RWPE2 (cell line): ENCODE measurements around the gene ZNF790.

Experiments used
- ATAC-seq: fragments of 200-7000 bp; cut with Tn5 transposase; 3 replicates; pipeline ENCODE4 v1.9.1; 2021; ENCODE audit warnings: low read depth
- DNase-seq: peaks from one replicate; pipeline ENCODE4 v3.0.0-alpha.2; 2020; ENCODE audit warnings: low spot score
- H3K27ac ChIP-seq: fragments of 450-650 bp; 2 replicates; pipeline ENCODE4 v1.5.1; 2017; ENCODE audit warnings: mild to moderate bottlenecking; ENCODE audit not compliant: poor library complexity, severe bottlenecking
- H3K27me3 ChIP-seq: fragments of 250-450 bp; sonication (Bioruptor Pico); 2 replicates; pipeline ENCODE4 v1.5.1; 2021; ENCODE audit warnings: mild to moderate bottlenecking, moderate library complexity; ENCODE audit not compliant: insufficient read depth, poor library complexity, severe bottlenecking
- H3K36me3 ChIP-seq: fragments of 250-450 bp; sonication (Bioruptor Pico); 2 replicates; pipeline ENCODE4 v1.5.1; 2020; ENCODE audit warnings: low read depth, mild to moderate bottlenecking, moderate library complexity
- H3K4me1 ChIP-seq: fragments of 250-450 bp; sonication (Bioruptor Pico); 2 replicates; pipeline ENCODE4 v1.5.1; 2021; ENCODE audit warnings: mild to moderate bottlenecking, moderate library complexity; ENCODE audit not compliant: insufficient read depth, poor library complexity, severe bottlenecking
- H3K4me3 ChIP-seq: fragments of 250-450 bp; sonication (Bioruptor Pico); 2 replicates; pipeline ENCODE4 v1.5.1; 2021; ENCODE audit warnings: mild to moderate bottlenecking, moderate library complexity; ENCODE audit not compliant: severe bottlenecking
- H3K9me3 ChIP-seq: fragments of 250-450 bp; sonication (Bioruptor Pico); 2 replicates; pipeline ENCODE4 v1.5.1; 2021; ENCODE audit warnings: mild to moderate bottlenecking, moderate library complexity; ENCODE audit not compliant: severe bottlenecking
- TF ChIP-seq, protein P1 (sequence below): fragments of 450-650 bp; IDR thresholded peaks from one replicate; pipeline ENCODE4 v1.5.1; 2017; ENCODE audit warnings: mild to moderate bottlenecking, moderate library complexity; ENCODE audit not compliant: poor library complexity, severe bottlenecking

ZNF790 gene

DNA sequence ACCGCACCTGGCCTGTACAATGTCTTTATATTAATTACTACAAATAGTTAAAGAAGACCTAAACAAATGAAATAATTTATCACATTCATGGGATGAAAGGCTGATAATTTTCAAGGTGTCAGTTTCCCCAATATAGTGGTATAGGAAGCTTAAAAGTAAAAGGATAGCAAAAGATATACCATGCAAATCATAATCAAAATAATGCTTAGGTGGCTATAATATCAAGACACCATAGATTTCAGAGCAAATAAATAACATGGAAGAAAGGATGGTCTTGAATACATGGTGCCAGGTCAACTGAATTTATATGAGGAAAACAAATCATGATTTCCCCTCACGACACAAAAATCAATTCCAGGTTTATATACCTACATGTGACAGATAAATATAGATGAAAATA is 4.8 kb downstream of the ZNF790 start:
- no peak overlapping the region for H3K4me3 ChIP-seq
- DNase-seq (no peak), ATAC-seq (no peak)
- peaks cover 28% of the 10 kb centered on the region for H3K9me3 ChIP-seq
- no peaks in the 10 kb centered on the region for H3K4me1 ChIP-seq
- peaks cover 31% of the 10 kb centered on the region for H3K36me3 ChIP-seq
- no peaks in the 10 kb centered on the region for H3K27me3 ChIP-seq
- TF ChIP-seq, protein P1, sequence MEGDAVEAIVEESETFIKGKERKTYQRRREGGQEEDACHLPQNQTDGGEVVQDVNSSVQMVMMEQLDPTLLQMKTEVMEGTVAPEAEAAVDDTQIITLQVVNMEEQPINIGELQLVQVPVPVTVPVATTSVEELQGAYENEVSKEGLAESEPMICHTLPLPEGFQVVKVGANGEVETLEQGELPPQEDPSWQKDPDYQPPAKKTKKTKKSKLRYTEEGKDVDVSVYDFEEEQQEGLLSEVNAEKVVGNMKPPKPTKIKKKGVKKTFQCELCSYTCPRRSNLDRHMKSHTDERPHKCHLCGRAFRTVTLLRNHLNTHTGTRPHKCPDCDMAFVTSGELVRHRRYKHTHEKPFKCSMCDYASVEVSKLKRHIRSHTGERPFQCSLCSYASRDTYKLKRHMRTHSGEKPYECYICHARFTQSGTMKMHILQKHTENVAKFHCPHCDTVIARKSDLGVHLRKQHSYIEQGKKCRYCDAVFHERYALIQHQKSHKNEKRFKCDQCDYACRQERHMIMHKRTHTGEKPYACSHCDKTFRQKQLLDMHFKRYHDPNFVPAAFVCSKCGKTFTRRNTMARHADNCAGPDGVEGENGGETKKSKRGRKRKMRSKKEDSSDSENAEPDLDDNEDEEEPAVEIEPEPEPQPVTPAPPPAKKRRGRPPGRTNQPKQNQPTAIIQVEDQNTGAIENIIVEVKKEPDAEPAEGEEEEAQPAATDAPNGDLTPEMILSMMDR, result no peak
- no peak overlapping the region for H3K27ac ChIP-seq

DNA sequence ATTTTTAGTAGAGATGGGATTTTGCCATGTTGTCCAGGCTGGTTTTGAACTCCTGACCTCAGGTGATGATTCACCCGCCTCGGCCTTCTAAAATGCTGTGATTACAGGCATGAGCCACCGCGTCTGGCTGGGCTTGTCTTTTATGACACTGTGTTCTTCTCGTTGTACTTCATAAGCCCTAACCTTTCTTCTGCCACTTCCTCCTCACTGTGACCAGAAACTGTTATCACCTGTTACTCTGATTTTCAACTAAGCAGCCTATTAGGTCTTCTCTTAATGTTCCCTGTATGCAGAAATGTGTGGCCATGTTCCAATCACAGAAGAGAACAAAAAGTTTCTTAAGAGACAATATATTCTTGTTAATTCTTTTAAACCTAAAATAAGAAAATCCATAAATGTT is 16.4 kb downstream of the ZNF790 start:
- no peaks in the 10 kb centered on the region for H3K27me3 ChIP-seq
- DNase-seq (no peak), ATAC-seq (no peak)
- no peak overlapping the region for H3K4me3 ChIP-seq
- H3K4me1 ChIP-seq, result no peaks in the 10 kb centered on the region
- H3K9me3 ChIP-seq, result peaks cover 40% of the 10 kb centered on the region
- no peak overlapping the region for H3K27ac ChIP-seq
- TF ChIP-seq, protein P1, result no peak
- peaks cover 67% of the 10 kb centered on the region for H3K36me3 ChIP-seq

DNA sequence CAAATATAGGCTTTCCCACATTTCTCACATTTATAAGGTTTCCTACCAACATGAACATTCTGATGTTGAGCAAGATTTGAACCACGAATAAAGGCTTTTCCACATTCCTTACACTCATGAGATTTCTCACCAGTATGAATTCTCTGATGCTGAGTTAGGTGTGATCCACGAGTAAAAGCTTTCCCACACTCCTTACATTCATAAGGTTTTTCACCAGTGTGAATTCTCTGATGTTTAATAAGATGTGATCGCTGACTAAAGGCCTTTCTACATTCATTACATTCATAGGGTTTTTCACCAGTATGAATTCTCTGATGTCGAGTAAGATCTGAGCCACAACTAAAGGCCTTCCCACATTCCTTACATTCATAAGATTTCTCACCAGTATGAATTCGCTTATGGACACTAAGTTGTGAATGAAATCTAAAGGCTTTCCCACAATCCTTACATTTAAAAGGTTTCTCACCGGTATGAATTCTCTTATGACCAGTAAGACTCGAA is 19.0 kb downstream of the ZNF790 start:
- DNase-seq (no peak), ATAC-seq (no peak)
- H3K27ac ChIP-seq, result no peak overlapping the region
- peaks cover 56% of the 10 kb centered on the region for H3K9me3 ChIP-seq
- no peak overlapping the region for H3K4me3 ChIP-seq
- H3K36me3 ChIP-seq, result peaks cover 67% of the 10 kb centered on the region
- no peaks in the 10 kb centered on the region for H3K27me3 ChIP-seq
- TF ChIP-seq, protein P1, result no peak
- no peaks in the 10 kb centered on the region for H3K4me1 ChIP-seq

DNA sequence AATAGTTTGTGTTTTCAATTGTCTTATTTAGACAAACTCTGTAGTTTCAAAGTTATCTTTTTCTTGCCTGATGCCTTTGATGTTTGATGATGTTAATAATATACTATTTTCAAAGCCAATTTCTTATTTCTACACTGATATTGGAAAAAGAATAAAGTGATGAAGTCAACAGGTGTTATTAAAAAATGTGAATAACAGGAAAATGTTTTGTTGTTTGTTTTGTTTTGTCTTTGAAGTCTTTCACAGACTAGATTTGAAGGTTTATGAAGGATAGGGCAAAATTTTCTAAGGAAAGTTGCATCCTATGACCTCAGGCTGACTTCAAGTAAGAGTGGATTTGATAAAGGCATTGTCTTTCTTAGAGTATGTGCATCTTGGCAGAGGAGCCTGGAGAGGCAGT is 31.2 kb downstream of the ZNF790 start:
- DNase-seq (no peak), ATAC-seq (no peak)
- no peak overlapping the region for H3K27ac ChIP-seq
- H3K4me3 ChIP-seq, result no peak overlapping the region
- H3K27me3 ChIP-seq, result no peaks in the 10 kb centered on the region
- TF ChIP-seq, protein P1, result no peak
- no peaks in the 10 kb centered on the region for H3K4me1 ChIP-seq
- H3K9me3 ChIP-seq, result peaks cover 18% of the 10 kb centered on the region
- H3K36me3 ChIP-seq, result peaks cover 14% of the 10 kb centered on the region

DNA sequence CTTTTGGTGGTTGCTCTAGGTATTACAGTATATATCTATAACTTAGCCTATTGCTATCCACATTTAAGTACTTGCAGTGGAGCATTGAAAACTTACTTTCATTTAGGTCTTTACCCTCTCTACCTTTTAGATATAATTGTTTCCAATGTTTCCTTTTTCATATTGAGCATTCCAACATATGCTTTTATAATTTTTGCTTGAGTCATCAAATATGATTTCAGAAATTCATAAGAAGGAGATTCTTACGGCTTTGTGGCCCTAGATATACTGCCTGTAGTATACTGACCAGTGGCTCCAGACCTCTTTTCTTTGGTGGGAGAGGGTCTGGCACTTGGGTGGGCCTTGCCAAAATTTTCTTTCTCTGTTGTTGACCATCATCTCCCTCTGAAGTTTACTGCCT is 32.8 kb downstream of the ZNF790 start:
- ATAC-seq (no peak), DNase-seq (no peak)
- Histone ChIP-seq H3K9me3 (peaks cover 12% of the 10 kb centered on the region), H3K4me1 (no peaks in the 10 kb centered on the region), H3K4me3 (no peak overlapping the region), H3K27ac (no peak overlapping the region), H3K27me3 (no peaks in the 10 kb centered on the region), H3K36me3 (peaks cover 14% of the 10 kb centered on the region)
- TF ChIP-seq, protein P1, result no peak
